Measurements from ENCODE around the gene MED13. TPM values are rescaled to one million over a fixed set of nuclear protein-coding genes. Genes with fewer than 3 reads are reported as not detected.

MED13 gene
- total RNA-seq, 1 donor from 2014 or later: 69.7 TPM

DNA sequence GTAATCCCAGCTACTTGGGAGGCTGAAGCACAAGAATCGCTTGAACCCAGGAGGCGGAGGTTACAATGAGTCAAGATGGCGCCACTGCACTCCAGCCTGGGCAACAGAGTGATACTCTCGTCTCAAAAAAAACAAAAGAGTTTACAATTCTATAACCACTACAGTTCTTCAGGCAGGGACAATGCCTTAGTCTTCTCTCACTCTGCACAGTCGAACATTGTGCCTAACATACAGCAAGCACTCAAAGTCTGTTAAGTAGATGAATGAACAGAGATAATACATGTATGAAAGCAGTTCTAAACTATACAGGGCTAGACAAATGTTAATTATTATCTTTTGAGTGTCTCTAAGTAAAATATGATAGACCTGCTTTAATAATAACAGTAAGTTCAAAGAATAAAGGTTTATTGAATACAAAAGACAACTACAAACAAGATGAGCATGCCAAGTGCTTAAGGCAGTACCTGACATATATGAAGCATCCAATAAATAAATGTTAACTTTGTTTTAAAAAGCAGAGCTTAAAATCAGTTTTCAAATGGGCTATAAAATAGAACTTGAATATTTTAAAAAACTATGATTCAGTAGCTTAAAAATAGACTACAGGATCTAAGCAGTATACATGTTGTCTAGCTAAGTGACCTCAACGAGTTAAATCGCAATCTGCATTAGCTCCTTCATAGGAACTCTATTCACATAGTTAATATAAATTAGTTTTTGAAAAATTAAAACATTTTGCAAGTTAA is 156.6 kb downstream of the MED13 start:
- no peaks in the 10 kb centered on the region for H3K27me3 Mint-ChIP-seq (ENCODE audit: unreplicated experiment)
- DNase-seq (ENCODE audit: extremely low spot score, unreplicated experiment): no peak
- H3K4me3 Mint-ChIP-seq (ENCODE audit: unreplicated experiment): no peak overlapping the region
- no peak overlapping the region for H3K27ac Mint-ChIP-seq (ENCODE audit: unreplicated experiment)
- peaks cover 30% of the 10 kb centered on the region for H3K36me3 Mint-ChIP-seq (ENCODE audit: unreplicated experiment)
- TF ChIP-seq, protein P1, sequence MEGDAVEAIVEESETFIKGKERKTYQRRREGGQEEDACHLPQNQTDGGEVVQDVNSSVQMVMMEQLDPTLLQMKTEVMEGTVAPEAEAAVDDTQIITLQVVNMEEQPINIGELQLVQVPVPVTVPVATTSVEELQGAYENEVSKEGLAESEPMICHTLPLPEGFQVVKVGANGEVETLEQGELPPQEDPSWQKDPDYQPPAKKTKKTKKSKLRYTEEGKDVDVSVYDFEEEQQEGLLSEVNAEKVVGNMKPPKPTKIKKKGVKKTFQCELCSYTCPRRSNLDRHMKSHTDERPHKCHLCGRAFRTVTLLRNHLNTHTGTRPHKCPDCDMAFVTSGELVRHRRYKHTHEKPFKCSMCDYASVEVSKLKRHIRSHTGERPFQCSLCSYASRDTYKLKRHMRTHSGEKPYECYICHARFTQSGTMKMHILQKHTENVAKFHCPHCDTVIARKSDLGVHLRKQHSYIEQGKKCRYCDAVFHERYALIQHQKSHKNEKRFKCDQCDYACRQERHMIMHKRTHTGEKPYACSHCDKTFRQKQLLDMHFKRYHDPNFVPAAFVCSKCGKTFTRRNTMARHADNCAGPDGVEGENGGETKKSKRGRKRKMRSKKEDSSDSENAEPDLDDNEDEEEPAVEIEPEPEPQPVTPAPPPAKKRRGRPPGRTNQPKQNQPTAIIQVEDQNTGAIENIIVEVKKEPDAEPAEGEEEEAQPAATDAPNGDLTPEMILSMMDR (IDR thresholded peaks at IDR 0.05): no peak
- no peaks in the 10 kb centered on the region for H3K4me1 Mint-ChIP-seq (ENCODE audit: unreplicated experiment)
- no peaks in the 10 kb centered on the region for H3K9me3 Mint-ChIP-seq (ENCODE audit: unreplicated experiment)

DNA sequence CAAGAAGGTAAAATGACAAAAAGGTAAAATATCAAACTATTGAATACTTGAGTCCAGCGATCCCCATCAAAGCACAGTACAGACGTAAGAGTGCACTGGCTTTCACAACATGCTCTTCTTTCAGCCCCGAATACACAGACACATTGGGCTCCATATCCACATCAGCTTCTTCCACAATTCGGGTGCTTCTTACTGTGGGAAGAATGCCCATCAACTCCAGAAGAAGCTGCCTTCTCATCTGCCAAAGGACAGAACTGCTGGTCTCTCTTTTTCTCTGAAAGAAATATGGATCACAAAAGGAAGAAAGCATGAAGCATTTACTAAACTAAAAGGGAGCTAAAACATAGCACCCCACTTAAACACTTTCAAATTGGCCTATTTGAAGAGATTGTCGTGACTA is 157.7 kb downstream of the MED13 start:
- DNase-seq (ENCODE audit: extremely low spot score, unreplicated experiment): no peak
- Mint-ChIP-seq H3K4me3 (ENCODE audit: unreplicated experiment) (no peak overlapping the region), H3K4me1 (ENCODE audit: unreplicated experiment) (no peaks in the 10 kb centered on the region), H3K36me3 (ENCODE audit: unreplicated experiment) (peaks cover 36% of the 10 kb centered on the region), H3K27ac (ENCODE audit: unreplicated experiment) (no peak overlapping the region), H3K27me3 (ENCODE audit: unreplicated experiment) (no peaks in the 10 kb centered on the region), H3K9me3 (ENCODE audit: unreplicated experiment) (no peaks in the 10 kb centered on the region)
- TF ChIP-seq, protein P1 (IDR thresholded peaks at IDR 0.05): no peak

DNA sequence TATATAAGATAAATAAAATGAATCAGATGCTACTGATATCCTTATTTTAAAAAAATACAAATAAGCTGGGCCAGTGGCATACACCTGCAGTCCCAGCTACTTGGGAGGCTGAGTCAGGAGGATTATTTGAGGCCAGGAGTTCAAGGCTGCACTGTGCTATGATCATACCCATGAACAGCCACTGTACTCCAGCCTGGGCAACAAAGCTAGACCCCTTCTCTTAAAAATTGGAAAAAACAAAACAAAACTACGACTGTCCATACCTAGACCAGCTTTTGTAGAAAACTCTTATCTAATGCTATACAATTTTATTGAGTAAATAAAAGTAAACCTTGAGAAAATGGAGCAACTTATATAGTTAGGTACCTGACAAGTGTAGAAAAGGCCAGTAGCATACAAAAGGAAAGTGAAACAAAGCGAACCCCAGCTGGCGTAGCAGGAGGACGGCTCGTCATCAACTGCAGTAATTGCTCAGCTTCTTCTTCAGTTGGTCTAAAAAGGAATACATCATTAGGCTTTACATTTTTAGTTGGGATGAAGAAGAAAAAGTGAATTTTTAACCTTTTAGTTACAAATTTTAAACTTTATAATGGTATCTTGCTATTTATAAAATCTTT is 160.9 kb downstream of the MED13 start:
- H3K4me3 Mint-ChIP-seq (ENCODE audit: unreplicated experiment): no peak overlapping the region
- H3K4me1 Mint-ChIP-seq (ENCODE audit: unreplicated experiment): no peaks in the 10 kb centered on the region
- no peaks in the 10 kb centered on the region for H3K27me3 Mint-ChIP-seq (ENCODE audit: unreplicated experiment)
- no peak for DNase-seq (ENCODE audit: extremely low spot score, unreplicated experiment)
- H3K36me3 Mint-ChIP-seq (ENCODE audit: unreplicated experiment): peaks cover 32% of the 10 kb centered on the region
- no peaks in the 10 kb centered on the region for H3K9me3 Mint-ChIP-seq (ENCODE audit: unreplicated experiment)
- TF ChIP-seq, protein P1 (IDR thresholded peaks at IDR 0.05): no peak
- no peak overlapping the region for H3K27ac Mint-ChIP-seq (ENCODE audit: unreplicated experiment)

DNA sequence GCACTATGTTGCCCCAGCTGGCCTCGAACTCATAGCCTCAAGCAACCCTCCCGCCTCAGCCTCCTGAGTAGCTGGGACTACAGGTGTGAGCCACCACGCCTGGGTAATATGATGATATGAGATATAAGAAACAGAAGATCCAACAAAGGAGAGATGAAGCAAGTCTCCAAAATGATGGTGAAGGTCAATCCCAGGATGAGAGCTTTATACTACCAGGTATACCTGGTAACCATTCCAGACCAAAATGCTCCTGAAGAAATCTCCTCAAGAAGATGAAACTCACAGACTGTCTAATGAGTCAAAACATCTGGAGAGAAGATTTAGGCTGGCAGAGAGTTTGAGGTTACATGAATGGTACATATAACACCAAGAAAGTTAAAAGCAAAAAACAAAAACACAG is 161.8 kb downstream of the MED13 start:
- no peaks in the 10 kb centered on the region for H3K9me3 Mint-ChIP-seq (ENCODE audit: unreplicated experiment)
- no peak overlapping the region for H3K27ac Mint-ChIP-seq (ENCODE audit: unreplicated experiment)
- no peak overlapping the region for H3K4me3 Mint-ChIP-seq (ENCODE audit: unreplicated experiment)
- no peaks in the 10 kb centered on the region for H3K27me3 Mint-ChIP-seq (ENCODE audit: unreplicated experiment)
- TF ChIP-seq, protein P1 (IDR thresholded peaks at IDR 0.05): no peak
- no peak for DNase-seq (ENCODE audit: extremely low spot score, unreplicated experiment)
- H3K36me3 Mint-ChIP-seq (ENCODE audit: unreplicated experiment): peaks cover 35% of the 10 kb centered on the region
- no peaks in the 10 kb centered on the region for H3K4me1 Mint-ChIP-seq (ENCODE audit: unreplicated experiment)

DNA sequence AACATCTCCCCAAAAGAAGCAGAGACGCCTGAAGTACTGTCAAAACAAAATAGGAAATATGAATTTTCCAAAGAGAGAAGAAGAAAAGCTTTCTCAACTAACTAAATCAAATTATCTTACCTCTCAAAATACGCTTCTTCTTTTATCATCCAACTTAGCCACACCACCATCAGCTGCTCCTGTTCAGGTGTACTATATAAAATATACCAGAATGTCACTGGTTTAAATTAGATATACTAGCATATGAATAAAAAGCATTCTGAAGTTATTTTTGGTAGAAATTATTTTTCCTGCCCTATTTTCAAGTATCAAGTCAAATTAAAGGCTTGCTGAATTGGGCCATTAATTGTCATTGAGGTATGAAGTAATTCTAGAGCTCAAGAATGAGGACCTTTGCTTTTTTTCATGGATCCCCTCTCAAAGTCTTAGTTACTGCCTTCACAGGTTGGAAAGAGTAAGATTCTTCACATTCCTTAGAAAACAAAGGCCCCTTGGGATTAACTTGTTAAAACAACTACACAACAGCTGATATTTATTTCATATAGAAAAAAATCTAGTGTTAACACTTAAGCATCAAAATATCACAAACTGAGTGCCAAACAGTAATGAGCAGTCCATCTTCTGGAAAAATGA is 167.4 kb downstream of the MED13 start:
- Mint-ChIP-seq H3K27me3 (ENCODE audit: unreplicated experiment) (no peaks in the 10 kb centered on the region), H3K4me1 (ENCODE audit: unreplicated experiment) (peaks cover 2% of the 10 kb centered on the region), H3K27ac (ENCODE audit: unreplicated experiment) (no peak overlapping the region), H3K36me3 (ENCODE audit: unreplicated experiment) (peaks cover 33% of the 10 kb centered on the region), H3K9me3 (ENCODE audit: unreplicated experiment) (no peaks in the 10 kb centered on the region), H3K4me3 (ENCODE audit: unreplicated experiment) (no peak overlapping the region)
- TF ChIP-seq, protein P1 (IDR thresholded peaks at IDR 0.05): no peak
- no peak for DNase-seq (ENCODE audit: extremely low spot score, unreplicated experiment)

Measured in osteocyte (in vitro differentiated cells).